SJSA1 (cell line): ENCODE results near the gene ZNF24. TPM values are rescaled to one million over a fixed set of nuclear protein-coding genes. Genes with fewer than 3 reads are reported as not detected.

ENCODE experiments used
- DNase-seq, 2 experiments: peaks; one replicate each; pipeline ENCODE4 v3.0.0-alpha.2; 2015 to 2020; ENCODE audit warnings: low spot score in 2 of 2, low read depth in 1 of 2
- H3K27ac ChIP-seq: fragments of 250-450 bp; sonication (Bioruptor Pico); 2 replicates; pipeline ENCODE4 v1.5.1; 2020; ENCODE audit warnings: mild to moderate bottlenecking, moderate library complexity
- H3K27me3 ChIP-seq: fragments of 250-450 bp; sonication (Bioruptor Pico); replicated peaks from 2 replicates; pipeline ENCODE4 v1.5.1; 2020; ENCODE audit warnings: mild to moderate bottlenecking, moderate library complexity
- H3K36me3 ChIP-seq: fragments of 250-450 bp; sonication (Bioruptor Pico); 2 replicates; pipeline ENCODE4 v1.5.1; 2020; ENCODE audit warnings: mild to moderate bottlenecking
- H3K4me1 ChIP-seq: fragments of 250-450 bp; sonication (Bioruptor Pico); replicated peaks from 2 replicates; pipeline ENCODE4 v1.6.1; 2021; ENCODE audit warnings: mild to moderate bottlenecking
- H3K4me3 ChIP-seq: fragments of 250-450 bp; sonication (Bioruptor Pico); 2 replicates; pipeline ENCODE4 v1.5.1; 2020; ENCODE audit warnings: mild to moderate bottlenecking
- H3K9me3 ChIP-seq: fragments of 250-450 bp; sonication (Bioruptor Pico); replicated peaks from 2 replicates; pipeline ENCODE4 v1.5.1; 2020; ENCODE audit warnings: mild to moderate bottlenecking
- total RNA-seq: library from RNA; depleted of rRNA; stranded (reverse); fragments of >200 nt; shearing (Covaris generic); gene quantifications from 2 replicates; pipeline ENCODE4 v1.2.3, GENCODE V29; 2014

Gene ZNF24
- total RNA-seq, 1 experiment from 2014 or later: 51.3 TPM

GRCh38 chr18:35344736-35345459 lies 678 bp upstream of the ZNF24 start:
- no peak for DNase-seq
- Histone ChIP-seq H3K9me3 (no peaks in the 10 kb centered on the region), H3K36me3 (peaks cover 35% of the 10 kb centered on the region), H3K4me1 (peaks cover 16% of the 10 kb centered on the region), H3K4me3 (peak overlapping the region; percentile 92), H3K27me3 (no peaks in the 10 kb centered on the region), H3K27ac (peak overlapping the region; percentile 99)

- Histone ChIP-seq H3K27ac (peak overlapping the region; percentile 99), H3K36me3 (peaks cover 49% of the 10 kb centered on the region), H3K27me3 (no peaks in the 10 kb centered on the region), H3K9me3 (no peaks in the 10 kb centered on the region), H3K4me1 (peaks cover 16% of the 10 kb centered on the region), H3K4me3 (peak overlapping the region; percentile 92)
- peak in 1 of 2 experiments; percentile 14 for DNase-seq
Observed at GRCh38 chr18:35343488-35343935, 708 bp downstream of the ZNF24 start.

- H3K27ac ChIP-seq: no peak overlapping the region
- H3K36me3 ChIP-seq: peaks cover 91% of the 10 kb centered on the region
- no peaks in the 10 kb centered on the region for H3K27me3 ChIP-seq
- no peak for DNase-seq
- H3K9me3 ChIP-seq: no peaks in the 10 kb centered on the region
- no peaks in the 10 kb centered on the region for H3K4me1 ChIP-seq
- no peak overlapping the region for H3K4me3 ChIP-seq
Observed at GRCh38 chr18:35337286-35337685, 6.9 kb downstream of the ZNF24 start.

GRCh38 chr18:35335866-35336265 lies 8.4 kb downstream of the ZNF24 start:
- Histone ChIP-seq H3K9me3 (no peaks in the 10 kb centered on the region), H3K4me1 (peaks cover 3% of the 10 kb centered on the region; the same call in 1 of the 2 replicates), H3K36me3 (peaks cover 92% of the 10 kb centered on the region), H3K27ac (no peak overlapping the region), H3K27me3 (no peaks in the 10 kb centered on the region), H3K4me3 (no peak overlapping the region)
- no peak for DNase-seq

- Histone ChIP-seq H3K9me3 (no peaks in the 10 kb centered on the region), H3K36me3 (peaks cover 81% of the 10 kb centered on the region), H3K4me3 (no peak overlapping the region), H3K4me1 (peaks cover 3% of the 10 kb centered on the region; the same call in 1 of the 2 replicates), H3K27me3 (no peaks in the 10 kb centered on the region), H3K27ac (no peak overlapping the region)
- no peak for DNase-seq
Observed at GRCh38 chr18:35334821-35335220, 9.4 kb downstream of the ZNF24 start.

- no peak overlapping the region for H3K27ac ChIP-seq
- peaks cover 3% of the 10 kb centered on the region; the same call in 1 of the 2 replicates for H3K4me1 ChIP-seq
- no peak for DNase-seq
- H3K4me3 ChIP-seq: no peak overlapping the region
- no peaks in the 10 kb centered on the region for H3K27me3 ChIP-seq
- H3K36me3 ChIP-seq: peaks cover 75% of the 10 kb centered on the region
- no peaks in the 10 kb centered on the region for H3K9me3 ChIP-seq
Observed at GRCh38 chr18:35334212-35334611, 10.0 kb downstream of the ZNF24 start.

- Histone ChIP-seq H3K36me3 (peaks cover 48% of the 10 kb centered on the region), H3K4me3 (no peak overlapping the region), H3K9me3 (no peaks in the 10 kb centered on the region), H3K27ac (no peak overlapping the region), H3K4me1 (peaks cover 3% of the 10 kb centered on the region; the same call in 1 of the 2 replicates), H3K27me3 (no peaks in the 10 kb centered on the region)
- peak in 1 of 2 experiments; percentile 18 for DNase-seq
Observed at GRCh38 chr18:35331367-35332087, 12.7 kb downstream of the ZNF24 start.

GRCh38 chr18:35328868-35329267 lies 15.4 kb downstream of the ZNF24 start:
- H3K27me3 ChIP-seq: no peaks in the 10 kb centered on the region
- no peak overlapping the region for H3K4me3 ChIP-seq
- H3K9me3 ChIP-seq: no peaks in the 10 kb centered on the region
- H3K4me1 ChIP-seq: peaks cover 3% of the 10 kb centered on the region; the same call in 1 of the 2 replicates
- peaks cover 22% of the 10 kb centered on the region for H3K36me3 ChIP-seq
- no peak overlapping the region for H3K27ac ChIP-seq
- DNase-seq: no peak

- H3K27ac ChIP-seq: no peak overlapping the region
- peaks cover 5% of the 10 kb centered on the region; the same call in 1 of the 2 replicates for H3K36me3 ChIP-seq
- H3K9me3 ChIP-seq: no peaks in the 10 kb centered on the region
- peaks cover under 1% of the 10 kb centered on the region; the same call in 1 of the 2 replicates for H3K4me1 ChIP-seq
- H3K4me3 ChIP-seq: no peak overlapping the region
- DNase-seq: no peak
- H3K27me3 ChIP-seq: no peaks in the 10 kb centered on the region
Observed at GRCh38 chr18:35326695-35327387, 17.4 kb downstream of the ZNF24 start.

GRCh38 chr18:35324926-35325655 lies 19.1 kb downstream of the ZNF24 start:
- Histone ChIP-seq H3K27ac (no peak overlapping the region), H3K4me3 (no peak overlapping the region)
- DNase-seq: no peak

GRCh38 chr18:35322486-35323458 lies 21.4 kb downstream of the ZNF24 start:
- no peaks in the 10 kb centered on the region for H3K36me3 ChIP-seq
- H3K4me1 ChIP-seq: no peaks in the 10 kb centered on the region
- DNase-seq: no peak
- no peaks in the 10 kb centered on the region for H3K9me3 ChIP-seq
- no peak overlapping the region for H3K4me3 ChIP-seq
- H3K27ac ChIP-seq: no peak overlapping the region
- H3K27me3 ChIP-seq: no peaks in the 10 kb centered on the region

More at GRCh38 chr18:35324926-35325655, 19.1 kb downstream of the ZNF24 start:
- Histone ChIP-seq H3K27me3 (no peaks in the 10 kb centered on the region), H3K9me3 (no peaks in the 10 kb centered on the region), H3K36me3 (no peaks in the 10 kb centered on the region), H3K4me1 (no peaks in the 10 kb centered on the region)

GRCh38 chr18:35311496-35311895 lies 32.7 kb downstream of the ZNF24 start:
- Histone ChIP-seq H3K4me3 (no peak overlapping the region), H3K4me1 (no peaks in the 10 kb centered on the region), H3K9me3 (peaks cover 20% of the 10 kb centered on the region), H3K27me3 (no peaks in the 10 kb centered on the region), H3K27ac (no peak overlapping the region), H3K36me3 (peaks cover 26% of the 10 kb centered on the region)
- no peak for DNase-seq
